ENCODE data around the gene APLN. TPM values are rescaled to one million over a fixed set of nuclear protein-coding genes. Genes with fewer than 3 reads are reported as not detected.
A peak's percentile ranks its signal among the peaks of the same experiment; 100 is the strongest.

Gene APLN
- total RNA-seq, 1 donor from 2014 or later: under 0.01 TPM

DNA sequence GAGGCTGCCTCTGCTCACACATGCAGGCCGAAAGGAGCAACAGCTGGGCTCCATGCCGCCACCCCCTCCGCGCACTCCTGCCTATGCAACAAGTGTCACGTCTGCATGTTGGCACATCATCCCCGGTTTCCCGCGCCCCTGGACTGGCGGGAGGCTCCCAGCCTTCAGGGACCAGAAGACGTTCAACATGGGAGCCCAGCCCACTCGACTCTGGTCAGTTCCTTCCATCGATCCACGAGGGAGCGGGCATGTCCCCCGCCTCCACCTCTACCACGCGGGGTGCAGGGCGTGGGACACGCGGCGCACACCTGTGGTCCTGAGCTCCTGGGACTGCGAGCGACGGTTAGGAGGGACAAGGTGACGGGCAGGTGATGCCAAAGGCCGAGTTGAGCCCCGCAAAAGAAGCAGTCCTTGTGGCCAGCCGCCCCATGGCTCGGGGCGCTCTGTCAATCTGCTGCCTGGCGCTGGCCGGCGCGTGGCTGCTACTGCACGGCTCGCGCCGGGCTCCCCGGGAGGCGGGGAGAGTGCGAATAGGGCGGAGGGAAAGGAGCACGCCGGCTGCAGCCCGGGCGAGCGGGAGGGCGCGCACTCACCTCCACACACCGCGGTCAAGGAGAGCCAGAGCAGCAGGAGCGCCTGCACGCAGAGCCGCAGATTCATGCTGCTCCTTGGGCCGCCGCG lies 645 bp downstream of the APLN start:
- no peaks in the 10 kb centered on the region for H3K36me3 ChIP-seq (ENCODE audit: control insufficient read depth, insufficient read depth, low read length)
- H3K4me3 ChIP-seq (ENCODE audit: low read depth, low read length): peak overlapping the region; percentile 29
- DNase-seq (ENCODE audit: low read depth): no peak
- TF ChIP-seq CTCF (IDR thresholded peaks at IDR 0.05; ENCODE audit: insufficient read depth, low read length, severe bottlenecking): no peak
- FAIRE-seq: no peak
- H3K27me3 ChIP-seq (ENCODE audit: control insufficient read depth, insufficient read depth, low read length): no peaks in the 10 kb centered on the region

- FAIRE-seq: no peak
- TF ChIP-seq CTCF (IDR thresholded peaks at IDR 0.05; ENCODE audit: insufficient read depth, low read length, severe bottlenecking): no peak
- DNase-seq (ENCODE audit: low read depth): no peak
- Histone ChIP-seq H3K27me3 (ENCODE audit: control insufficient read depth, insufficient read depth, low read length) (no peaks in the 10 kb centered on the region), H3K4me3 (ENCODE audit: low read depth, low read length) (no peak overlapping the region), H3K36me3 (ENCODE audit: control insufficient read depth, insufficient read depth, low read length) (no peaks in the 10 kb centered on the region)
Observed at GRCh38 chrX:129653181-129653970, 1.4 kb downstream of the APLN start.

- DNase-seq (ENCODE audit: low read depth): no peak
- Histone ChIP-seq H3K4me3 (ENCODE audit: low read depth, low read length) (no peak overlapping the region), H3K27me3 (ENCODE audit: control insufficient read depth, insufficient read depth, low read length) (no peaks in the 10 kb centered on the region), H3K36me3 (ENCODE audit: control insufficient read depth, insufficient read depth, low read length) (no peaks in the 10 kb centered on the region)
- no peak for TF ChIP-seq CTCF (IDR thresholded peaks at IDR 0.05; ENCODE audit: insufficient read depth, low read length, severe bottlenecking)
- no peak for FAIRE-seq
Observed at GRCh38 chrX:129652565-129653169, 2.1 kb downstream of the APLN start.

GRCh38 chrX:129651756-129652564 lies 2.8 kb downstream of the APLN start:
- no peak for TF ChIP-seq CTCF (IDR thresholded peaks at IDR 0.05; ENCODE audit: insufficient read depth, low read length, severe bottlenecking)
- Histone ChIP-seq H3K4me3 (ENCODE audit: low read depth, low read length) (no peak overlapping the region), H3K36me3 (ENCODE audit: control insufficient read depth, insufficient read depth, low read length) (no peaks in the 10 kb centered on the region), H3K27me3 (ENCODE audit: control insufficient read depth, insufficient read depth, low read length) (no peaks in the 10 kb centered on the region)
- FAIRE-seq (no peak), DNase-seq (ENCODE audit: low read depth) (no peak)

- DNase-seq (ENCODE audit: low read depth) (no peak), FAIRE-seq (no peak)
- TF ChIP-seq CTCF (IDR thresholded peaks at IDR 0.05; ENCODE audit: insufficient read depth, low read length, severe bottlenecking): no peak
- H3K36me3 ChIP-seq (ENCODE audit: control insufficient read depth, insufficient read depth, low read length): no peaks in the 10 kb centered on the region
- H3K4me3 ChIP-seq (ENCODE audit: low read depth, low read length): no peak overlapping the region
- no peaks in the 10 kb centered on the region for H3K27me3 ChIP-seq (ENCODE audit: control insufficient read depth, insufficient read depth, low read length)
Observed at GRCh38 chrX:129650821-129651510, 3.8 kb downstream of the APLN start.

All from bronchial epithelial cell (primary cell).